ENCODE measurements around the gene ZDHHC7.

GRCh38 chr16:85058909-85059308, 47.6 kb upstream of the ZDHHC7 start:
- TF ChIP-seq POLR2A (IDR thresholded peaks at IDR 0.05) (no peak), CTCF (IDR thresholded peaks at IDR 0.05) (no peak), POLR2AphosphoS5 (IDR thresholded peaks at IDR 0.05) (no peak)
